ENCODE results near the gene MAML2.

- no peak for TF ChIP-seq CTCF (IDR thresholded peaks at IDR 0.05)
- no peak for TF ChIP-seq EZH2 (IDR thresholded peaks at IDR 0.05)
Observed at GRCh38 chr11:96088914-96089313, 254.1 kb downstream of the MAML2 start.

Measured in neural progenitor cell (in vitro differentiated cells).